A204.1 (cell line): ENCODE measurements around the gene MX2.

Experiments used
- FAIRE-seq: peaks from 2 replicates; lab custom pipeline; 2012; peaks lifted over from hg19 to GRCh38; lab: Jason Lieb, UNC

MX2 gene

DNA sequence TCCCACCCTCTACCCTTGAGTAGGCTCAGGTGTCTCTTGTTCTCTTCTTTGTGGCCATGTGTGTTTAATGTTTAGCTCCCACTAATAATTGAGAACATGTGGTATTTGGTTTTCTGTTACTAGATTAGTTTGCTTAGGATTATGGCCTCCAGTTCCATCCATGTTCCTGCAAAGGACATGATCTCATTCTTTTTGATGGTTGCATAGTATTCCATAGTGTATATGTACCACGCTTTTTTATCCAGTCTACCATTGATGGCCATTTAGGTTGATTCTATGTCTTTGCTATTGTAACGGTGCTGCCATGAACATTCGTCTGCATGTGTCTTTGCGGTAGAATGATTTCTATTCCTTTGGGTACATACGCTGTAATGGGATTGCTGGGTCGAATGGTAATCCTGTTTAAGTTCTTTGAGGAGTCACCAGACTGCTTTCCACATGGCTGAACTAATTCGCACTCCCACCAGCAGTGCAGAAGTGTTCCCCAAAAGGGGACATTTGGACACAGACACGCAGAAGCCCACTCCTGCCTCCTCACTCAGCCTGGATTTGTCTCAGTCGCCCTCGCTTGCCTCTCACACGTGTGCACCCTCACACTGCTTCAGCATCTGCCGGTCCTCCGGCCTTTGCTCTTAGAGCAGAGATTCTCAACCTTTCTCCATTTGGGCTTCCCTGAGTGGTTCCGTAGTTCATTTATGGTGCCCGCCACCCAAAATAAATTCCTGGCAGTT, 3.7 kb downstream of the MX2 start:
- no peak for FAIRE-seq

DNA sequence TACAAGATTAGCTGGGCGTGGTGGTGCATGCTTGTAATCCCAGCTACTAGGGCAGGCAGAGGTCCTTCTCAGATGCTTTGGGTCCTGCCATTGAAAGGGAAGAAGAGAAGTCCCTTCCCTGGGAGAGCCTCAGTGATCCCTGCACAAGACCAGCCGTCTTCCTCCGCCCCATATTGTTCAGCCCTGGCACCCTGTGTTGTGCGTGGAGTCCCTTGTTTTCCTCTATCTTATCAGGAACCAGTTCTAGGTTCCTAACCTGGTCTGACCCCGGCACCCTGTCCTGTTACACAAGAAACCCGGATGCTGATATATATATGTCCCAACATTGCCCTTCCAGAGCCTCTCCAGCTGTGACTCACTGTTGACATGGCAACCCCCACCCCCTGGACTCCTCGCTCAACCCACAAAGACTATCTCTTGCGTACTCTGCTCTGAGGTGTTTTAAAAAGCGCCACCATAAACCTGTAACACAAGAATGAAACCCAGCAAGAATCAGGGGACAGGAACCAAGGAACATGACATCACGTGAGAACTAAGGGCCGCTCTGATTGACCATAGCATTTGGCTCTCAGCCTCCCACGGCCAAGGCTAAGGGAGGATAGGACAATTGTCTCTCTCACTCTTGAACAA, 4.8 kb downstream of the MX2 start:
- FAIRE-seq: no peak

DNA sequence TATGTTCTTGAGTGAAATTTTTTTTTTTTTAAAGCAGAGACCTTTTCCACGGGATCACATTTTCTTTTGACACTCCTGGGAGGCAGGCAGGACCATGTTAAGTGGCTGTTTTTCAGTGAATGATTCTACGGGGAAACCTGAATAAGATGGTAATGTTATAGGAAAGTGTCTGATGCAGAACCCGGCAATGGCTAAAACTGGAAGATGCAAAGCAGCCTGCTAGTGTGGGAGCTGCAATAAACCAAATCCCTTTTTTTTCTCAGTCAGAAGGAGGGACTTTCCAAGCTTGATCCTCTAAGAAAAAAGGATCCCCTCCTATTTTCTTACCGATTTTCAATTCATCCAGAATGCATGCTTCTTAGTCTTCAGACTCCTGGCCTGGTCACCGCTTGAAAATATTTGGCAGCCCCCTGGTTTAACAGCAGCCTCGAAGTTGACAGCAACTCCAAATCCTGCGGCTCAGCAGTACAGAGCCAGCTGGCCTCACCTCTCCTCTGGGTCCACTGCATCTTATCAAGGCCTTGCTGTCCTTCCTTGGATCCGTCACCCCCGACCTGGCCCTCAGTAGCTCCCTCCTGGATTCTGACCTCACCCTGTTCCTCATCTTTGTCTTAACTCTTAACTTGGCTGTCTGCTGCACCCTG, 5.6 kb downstream of the MX2 start:
- FAIRE-seq: no peak

DNA sequence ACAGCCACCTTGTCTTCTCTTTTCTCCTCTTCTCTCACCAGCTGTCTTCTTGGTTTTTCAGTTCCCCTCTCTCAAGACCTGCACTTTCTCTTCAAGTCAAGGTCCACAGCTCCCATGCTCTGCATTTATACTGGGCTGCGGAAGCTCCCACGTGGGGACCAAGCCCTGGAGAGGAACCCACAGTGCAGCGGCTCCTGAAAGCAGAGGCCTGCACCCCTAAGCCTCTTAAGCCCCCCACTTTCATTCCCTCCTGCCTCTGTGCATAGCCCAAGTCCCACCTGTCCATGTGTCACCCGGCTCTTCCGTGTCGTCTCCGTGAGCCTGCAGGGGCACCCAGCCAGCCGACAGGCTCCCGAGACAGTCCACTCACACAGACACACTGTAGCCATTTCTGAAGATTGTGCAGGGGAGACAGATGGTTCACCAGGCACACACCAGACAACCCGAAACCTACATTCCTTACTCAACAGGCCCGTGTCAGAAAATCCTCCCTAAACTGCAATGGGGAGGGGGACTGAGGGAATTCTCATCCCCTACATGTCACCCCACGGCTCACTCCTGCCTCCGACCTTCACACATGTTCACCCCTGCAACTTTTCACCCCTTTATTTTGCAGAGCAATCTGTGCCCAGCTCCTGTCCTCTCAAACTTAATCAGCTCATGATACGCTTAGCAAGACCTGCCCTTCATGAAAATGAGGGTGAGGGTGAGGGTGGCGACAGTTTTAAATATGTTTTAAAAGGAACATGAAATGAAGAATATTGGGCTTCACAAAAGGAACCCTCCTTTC, 6.3 kb downstream of the MX2 start:
- FAIRE-seq: no peak

DNA sequence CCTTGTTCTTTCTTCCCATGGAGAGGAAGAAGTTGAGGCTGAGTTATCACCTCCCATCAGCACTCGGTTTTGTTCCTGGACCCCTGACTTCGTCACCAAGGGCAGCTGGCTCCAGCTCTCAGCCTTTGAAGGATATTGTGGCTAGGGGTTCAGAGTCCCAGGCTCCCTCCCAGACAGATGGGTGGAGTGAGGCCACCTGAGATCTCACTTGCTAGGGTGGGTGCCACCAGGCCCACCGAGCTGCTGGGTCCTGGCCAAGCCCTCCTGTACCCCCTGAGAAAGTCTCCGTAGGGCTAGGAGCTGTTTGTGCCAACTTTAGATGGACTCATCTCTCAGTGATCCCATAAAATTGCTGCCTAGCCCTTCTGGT, 6.9 kb downstream of the MX2 start:
- FAIRE-seq: no peak

DNA sequence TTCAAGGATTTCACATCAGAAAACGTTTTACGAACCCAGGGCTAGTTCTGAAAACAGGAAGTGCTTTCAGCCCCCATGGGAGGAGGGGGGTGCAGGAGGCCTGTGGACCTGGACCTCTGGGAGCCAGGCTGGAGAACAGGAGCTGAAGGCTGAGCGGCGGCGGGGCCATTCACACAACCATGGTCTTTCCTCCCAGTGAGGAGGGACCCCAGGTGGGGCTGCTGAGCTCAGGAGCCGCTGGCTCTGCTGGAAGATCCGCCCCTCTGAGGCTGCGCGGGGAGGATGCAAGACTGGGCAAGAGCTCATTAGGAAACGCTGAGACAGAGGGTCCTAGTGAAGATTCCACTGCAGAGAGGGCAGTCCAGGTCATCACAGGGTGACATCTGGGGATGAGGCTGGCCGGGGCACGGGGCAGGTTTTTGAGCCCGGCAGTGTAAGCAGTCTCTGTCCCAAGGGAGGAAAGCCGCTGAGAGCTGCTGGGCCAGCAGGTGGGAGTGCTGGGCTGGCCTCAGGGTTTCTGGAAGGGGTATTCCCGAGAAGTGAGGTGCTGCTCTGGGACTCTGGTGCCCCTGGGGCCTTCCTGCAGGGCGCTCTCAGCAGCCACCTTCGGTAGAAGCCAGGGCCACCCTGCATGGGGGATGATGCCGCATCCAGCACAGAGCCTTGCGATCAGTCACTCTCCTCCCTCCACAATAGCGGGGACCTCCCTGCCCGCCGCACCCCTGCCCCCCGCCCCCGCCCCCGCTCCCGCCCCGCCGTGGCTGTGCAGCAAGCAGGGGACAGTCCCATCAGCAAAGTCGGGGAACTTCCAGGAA, 7.5 kb downstream of the MX2 start:
- no peak for FAIRE-seq

DNA sequence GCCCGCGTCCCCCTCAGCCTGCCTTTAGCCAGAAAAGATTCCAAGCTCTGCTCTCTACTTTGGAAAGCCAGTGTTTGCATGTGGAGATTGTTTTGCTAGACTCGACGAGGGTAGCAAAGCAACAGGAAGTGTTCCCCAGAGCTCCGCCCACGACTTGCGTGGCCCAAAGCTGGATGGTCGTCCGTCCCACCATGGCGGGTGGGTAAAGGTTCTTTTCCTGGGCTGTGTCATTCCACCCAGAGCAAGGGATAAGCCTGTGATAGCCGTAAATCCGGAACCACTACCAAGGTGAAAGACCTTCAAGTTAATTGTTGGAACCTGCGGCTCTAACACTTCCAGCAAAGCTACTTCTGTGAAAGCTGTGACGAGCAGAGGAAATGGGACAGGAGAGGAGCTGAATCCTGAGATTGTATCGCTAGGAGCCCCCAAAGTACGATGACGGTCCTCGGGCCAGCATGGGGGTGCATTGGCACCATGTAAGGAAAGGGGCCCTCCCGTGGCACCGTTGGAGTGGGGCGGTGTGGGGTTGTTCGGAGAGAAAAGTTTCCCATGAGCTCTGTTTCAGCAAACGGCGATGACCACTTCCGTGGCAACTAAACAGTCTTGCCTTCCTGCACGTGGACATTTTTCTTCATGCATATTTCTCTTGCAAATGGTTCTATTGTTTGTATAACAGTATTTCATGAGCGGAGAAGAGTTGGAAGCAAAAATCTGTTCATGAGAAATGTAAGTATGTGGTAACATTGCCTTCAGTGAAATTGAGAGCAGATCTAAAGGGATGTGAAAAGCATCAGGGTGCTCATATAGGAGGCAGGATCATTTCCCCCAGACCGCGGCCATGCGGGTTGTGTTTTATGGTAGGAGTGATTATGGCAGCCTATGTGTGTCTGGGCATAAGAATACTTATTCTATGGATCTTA, 8.4 kb downstream of the MX2 start:
- FAIRE-seq: no peak

DNA sequence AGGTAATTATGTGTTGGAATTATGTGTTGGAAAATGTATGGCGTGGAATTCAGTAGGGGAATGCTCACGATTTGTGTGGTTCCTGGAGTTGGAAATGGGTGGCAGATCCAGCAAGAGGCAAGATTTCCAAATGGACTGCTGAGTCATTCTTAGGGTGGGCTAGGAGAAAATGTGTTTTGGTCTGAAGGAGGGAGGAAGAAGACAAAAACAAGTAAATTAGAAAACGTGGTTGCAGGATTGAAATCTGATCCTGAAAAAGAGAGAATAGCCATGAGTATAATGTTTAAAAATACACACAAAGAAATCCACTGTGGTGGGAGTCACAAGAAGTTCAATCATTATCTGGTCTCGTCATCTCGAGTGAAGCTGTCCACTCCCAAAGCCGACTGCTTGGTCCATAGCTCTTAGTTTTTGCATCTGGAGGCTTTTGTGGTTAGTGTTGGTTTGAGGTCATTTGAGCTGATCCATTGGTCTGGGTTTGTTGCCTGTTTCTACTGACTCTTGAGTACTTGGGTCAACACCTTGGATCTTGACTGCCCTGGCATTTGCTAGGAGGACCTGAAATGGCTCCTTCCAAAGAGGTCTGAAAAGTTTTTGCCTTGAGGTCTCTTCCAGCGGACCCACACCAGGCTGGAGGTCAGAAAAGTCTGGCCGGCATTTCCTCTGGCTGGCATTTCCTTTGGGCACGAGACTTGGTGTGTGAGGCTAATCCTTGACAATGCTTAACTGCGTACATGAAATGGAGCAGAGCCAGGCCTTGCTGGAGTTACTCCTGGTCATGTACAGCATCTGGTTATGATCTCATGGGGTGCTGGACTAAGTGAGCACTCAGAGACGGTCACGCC, 9.2 kb downstream of the MX2 start:
- FAIRE-seq: no peak

DNA sequence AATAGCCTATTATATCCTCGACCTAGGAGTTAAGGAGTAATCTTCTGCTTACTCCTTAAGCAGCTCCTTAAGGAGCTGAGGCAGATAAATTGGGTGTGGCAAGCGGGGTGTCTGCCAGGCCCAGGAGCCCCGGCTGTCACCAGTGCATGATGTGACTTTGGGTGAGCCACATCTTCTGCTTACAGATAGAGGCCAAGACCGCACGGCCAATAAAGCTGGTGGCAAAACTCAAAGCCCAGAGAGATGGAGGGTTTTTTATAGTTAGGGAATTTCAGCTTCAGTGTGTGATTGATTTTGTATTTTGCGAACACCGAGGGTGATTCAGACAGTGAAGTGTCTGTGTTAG, 9.8 kb downstream of the MX2 start:
- FAIRE-seq: no peak

DNA sequence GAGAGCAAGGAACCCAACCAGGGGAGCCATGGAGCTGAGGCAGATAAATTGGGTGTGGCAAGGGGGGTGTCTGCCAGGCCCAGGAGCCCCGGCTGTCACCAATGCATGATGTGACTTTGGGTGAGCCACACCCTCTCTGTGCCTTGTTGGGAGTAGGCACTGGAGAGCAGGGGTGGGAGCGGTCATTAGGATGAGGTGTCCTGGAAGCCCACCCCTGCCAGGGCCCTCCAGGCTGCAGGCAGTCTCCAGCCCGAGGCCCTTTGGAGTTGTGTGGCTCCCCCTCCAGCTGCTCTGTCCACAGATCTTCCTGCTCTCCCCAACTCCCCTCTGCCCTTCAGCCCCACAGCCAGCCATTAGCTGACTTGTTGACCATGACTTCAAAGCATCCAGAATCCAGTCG, 11.4 kb downstream of the MX2 start:
- FAIRE-seq: no peak

DNA sequence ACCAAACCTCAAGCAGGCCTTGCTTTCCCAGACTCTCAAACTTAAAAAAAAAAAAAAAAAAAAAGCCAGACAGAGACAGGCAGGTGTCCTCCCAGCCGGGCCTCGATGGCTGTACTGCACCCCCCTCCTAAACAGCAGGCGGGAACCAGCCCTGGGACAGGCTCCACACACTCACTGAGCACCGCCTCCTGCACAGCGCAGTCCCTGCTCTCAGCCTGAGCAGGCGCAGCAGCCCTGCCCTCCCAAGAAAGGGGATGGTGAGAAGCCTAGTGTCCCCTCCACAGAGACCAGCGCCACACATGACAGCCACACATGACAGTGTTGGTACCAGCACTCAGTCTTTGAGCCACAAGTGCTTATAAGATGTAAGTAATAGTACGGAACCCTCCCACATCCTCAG, 11.9 kb downstream of the MX2 start:
- no peak for FAIRE-seq

DNA sequence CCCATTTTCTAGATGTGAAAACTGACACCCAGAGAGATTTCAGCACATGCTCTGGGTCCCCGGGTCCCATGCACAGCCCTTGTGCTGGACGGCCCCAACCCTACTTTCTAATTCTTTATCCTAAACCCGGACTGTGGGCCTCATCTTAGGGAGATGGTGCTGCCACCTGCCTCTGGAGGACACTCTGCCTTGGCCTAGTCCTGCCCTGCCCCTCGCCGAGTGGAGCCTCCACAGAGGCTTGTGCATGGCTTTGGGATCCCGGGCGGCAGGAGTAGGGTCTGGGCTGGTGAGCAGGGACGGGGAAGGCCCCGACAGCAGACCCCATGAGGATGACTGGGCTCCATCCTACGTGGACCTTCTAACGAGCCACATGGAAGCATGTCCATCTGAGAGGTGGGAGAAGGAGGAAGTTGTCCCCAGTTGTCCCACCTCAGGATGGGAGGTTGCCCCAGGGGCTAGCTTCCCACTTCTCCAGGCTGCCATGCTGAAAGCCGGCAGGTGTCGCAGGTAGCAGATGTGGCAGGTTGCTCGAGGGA, 12.4 kb downstream of the MX2 start:
- no peak for FAIRE-seq

DNA sequence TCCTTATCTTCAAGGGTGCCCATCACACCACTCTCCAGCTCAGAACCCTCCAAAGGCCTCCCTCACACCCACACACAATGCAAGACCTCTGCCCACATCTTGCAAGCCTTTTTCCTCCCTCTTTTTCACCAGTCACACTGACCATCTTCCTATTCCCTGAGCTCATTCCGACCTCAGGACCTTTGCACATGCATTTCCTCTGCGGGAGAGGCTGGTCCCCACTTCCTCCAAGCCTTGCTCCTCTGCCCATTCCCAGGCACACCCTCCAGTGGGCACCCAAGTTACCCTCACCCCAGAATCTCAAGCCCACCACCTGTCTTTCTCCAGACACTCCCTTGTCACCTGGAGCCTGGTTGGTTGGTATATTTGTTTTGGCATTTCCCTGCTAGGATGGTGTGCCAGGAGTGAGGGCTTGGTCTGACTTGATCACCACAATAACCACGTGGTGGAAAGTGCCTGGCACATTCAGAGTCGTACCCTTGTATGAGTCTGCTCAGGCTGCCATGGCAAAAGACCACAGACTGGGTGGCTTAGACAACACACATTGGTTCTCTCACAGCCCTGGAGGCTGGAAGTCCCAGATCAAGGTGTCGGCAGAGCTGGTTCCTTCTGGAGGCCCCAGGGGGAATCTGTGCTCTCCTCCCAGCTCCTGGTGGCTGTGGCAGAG, 13.2 kb downstream of the MX2 start:
- no peak for FAIRE-seq

DNA sequence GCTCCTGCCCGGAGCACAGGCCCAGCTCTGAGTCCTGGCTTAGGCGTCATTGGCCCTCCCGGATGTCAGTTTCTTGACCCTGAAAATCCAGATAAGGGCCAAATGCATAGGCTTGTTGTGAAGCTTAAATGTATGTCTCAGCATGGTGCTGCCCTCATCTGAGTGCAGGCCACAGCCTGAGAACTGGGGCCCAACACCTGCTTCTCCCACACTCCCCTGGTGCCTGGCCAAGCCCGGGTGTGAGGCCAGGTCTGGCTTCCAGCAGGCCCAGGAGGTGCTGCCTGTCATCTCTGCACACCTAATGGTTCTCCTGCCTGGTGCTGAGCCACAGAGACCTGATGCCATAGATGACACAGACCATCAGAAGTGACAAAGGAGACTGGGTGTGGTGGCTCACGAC, 14.0 kb downstream of the MX2 start:
- FAIRE-seq: no peak

DNA sequence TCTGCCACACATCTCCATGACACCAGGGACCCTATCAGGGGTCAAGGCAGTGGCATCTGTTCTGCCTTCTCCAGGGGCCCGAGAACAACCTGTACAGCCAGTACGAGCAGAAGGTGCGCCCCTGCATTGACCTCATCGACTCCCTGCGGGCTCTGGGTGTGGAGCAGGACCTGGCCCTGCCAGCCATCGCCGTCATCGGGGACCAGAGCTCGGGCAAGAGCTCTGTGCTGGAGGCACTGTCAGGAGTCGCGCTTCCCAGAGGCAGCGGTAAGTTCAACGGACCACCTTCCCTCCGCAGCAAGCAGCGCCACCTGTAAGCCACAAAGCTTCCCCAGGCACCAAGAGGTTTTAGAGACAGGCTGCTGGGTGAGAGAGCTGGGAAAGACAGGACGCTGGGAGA, 15.9 kb downstream of the MX2 start:
- FAIRE-seq: no peak

DNA sequence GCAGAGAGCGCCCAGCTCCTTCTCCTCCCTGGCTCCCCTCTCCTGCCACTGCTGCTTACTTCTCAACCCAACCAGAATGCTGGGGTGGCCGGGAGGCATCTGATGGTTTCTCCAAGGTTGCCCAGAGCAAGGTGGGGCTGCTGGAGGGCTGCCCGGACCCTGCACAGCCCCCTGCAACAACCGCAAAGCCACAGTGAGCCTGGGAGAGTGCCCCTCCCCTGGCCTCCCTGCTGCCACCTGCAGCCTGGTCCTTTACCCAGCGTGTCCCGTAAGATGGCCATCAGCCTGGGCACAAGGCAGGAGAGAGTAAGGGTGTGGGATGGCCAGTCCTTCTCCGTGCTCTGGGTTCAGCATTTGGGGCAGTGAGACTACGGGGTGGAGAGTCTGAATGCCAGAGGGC, 17.0 kb downstream of the MX2 start:
- FAIRE-seq: no peak

DNA sequence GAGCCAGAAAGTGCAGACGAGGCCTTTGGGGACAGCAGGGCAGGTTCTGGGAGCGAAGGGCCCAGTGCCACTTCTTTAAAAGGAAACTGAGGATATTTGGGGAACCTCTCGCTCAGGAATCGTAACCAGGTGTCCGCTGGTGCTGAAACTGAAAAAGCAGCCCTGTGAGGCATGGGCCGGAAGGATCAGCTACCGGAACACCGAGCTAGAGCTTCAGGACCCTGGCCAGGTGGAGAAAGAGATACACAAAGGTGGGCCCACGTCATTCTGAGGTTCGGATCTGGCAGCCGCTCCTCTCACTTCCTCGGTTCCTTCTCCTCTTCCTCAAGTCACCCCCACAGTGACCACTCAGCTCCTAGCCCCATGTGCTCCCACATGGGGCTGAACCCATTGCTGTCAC, 18.1 kb downstream of the MX2 start:
- no peak for FAIRE-seq

DNA sequence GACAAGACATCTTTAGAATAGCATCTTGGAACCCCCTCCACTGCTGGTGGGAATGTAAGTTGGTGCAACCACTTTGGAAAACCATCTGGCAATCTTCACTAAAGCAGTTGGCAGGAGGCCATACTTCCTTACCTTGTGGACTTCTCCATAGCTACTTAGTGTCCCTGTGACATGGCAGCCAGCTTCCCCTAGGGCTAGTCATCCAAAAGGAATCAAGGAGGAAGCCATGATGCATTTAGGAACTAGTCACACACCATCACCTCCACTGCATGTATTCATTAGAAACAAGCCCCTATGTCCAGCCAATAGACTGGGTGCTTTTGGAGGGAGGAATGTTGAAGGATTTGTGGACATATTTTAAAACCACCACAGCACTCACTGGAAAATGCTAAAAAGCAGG, 19.9 kb downstream of the MX2 start:
- FAIRE-seq: no peak

DNA sequence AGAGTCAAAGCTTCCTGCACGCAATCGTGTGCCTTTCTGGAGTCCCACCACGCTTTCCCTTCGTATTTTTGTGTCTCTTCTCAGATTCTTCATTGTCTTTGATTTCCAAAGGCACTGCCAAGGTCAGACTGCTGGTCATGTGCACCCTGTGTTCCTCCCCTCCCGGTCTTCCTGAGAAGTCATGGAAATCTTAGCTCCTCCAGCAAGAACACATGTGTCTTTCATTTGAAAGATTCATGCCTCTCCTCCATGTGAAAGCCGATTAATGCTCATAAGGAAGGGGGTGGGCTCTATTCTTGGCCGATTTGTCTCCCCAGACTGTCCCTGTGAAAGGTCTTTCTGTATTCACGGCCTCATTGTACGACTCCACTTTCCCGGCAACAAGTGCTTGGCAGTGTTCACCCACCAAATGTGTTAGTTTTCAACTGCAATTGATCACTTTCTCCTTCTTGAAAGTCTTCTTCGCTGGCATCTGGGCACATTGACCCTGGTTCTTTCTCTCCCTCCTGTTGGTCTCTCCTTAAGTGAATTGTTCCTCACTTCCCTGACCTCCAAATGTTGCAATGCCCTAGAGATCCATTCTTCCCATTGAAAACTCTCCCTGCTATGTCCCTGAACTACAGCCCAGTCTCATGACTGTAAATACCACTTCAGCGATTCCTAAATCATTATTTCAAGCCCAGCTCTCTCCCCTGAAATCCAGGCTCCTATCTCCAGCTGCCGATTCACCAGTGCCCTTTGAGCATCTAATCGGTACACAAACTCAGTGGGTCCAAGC, 25.4 kb downstream of the MX2 start:
- FAIRE-seq: no peak
